SK-N-SH (cell line): Measurements from ENCODE around the gene HCST. TPM values are rescaled to one million over a fixed set of nuclear protein-coding genes. Genes with fewer than 3 reads are reported as not detected.

Experiments
- CTCF ChIA-PET: fragments of 300-600, 350-600 bp; formaldehyde crosslinking; extraction: SDS; loops from one replicate; lab custom pipeline; 2021; lab: Yijun Ruan, JAX
- POLR2A ChIA-PET: fragments of 350-600 bp; sonication (Branson Sonifier 250); formaldehyde crosslinking; extraction: SDS; loops from one replicate; lab custom pipeline; 2020; ENCODE audit warnings: antibody characterized with exemption, inconsistent platforms; lab: Yijun Ruan, JAX
- DNase-seq: peaks from one replicate; pipeline ENCODE4 v3.0.0; 2012
- H2AFZ ChIP-seq: fragments of 200-600 bp; sonication (generic); 2 replicates; pipeline ENCODE4 v1.8.1; 2016; ENCODE audit warnings: antibody characterized with exemption, mild to moderate bottlenecking, low read depth
- H3F3A ChIP-seq: fragments of 200-600 bp; sonication (generic); replicated peaks from 2 replicates; pipeline ENCODE3; 2016; ENCODE audit warnings: antibody characterized with exemption, mild to moderate bottlenecking; ENCODE audit not compliant: insufficient read depth
- H3K27ac ChIP-seq, 2 experiments: fragments of 200-500 bp in 1 of 2; fragments of 200-600 bp in 1 of 2; sonication (Bioruptor generic) in 1 of 2; sonication (generic), shearing (Covaris generic) in 1 of 2; 2 replicates each; pipeline versions ENCODE4 v1.5.1 to v1.6.1; 2014 to 2016; ENCODE audit warnings: low read depth in 2 of 2, inconsistent platforms in 1 of 2, low read length in 1 of 2, mild to moderate bottlenecking in 1 of 2, mixed read lengths in 1 of 2
- H3K27me3 ChIP-seq: fragments of 200-600 bp; sonication (generic), shearing (Covaris generic); 2 replicates; pipeline ENCODE4 v1.6.1; 2016; ENCODE audit warnings: mixed run types; ENCODE audit not compliant: insufficient read depth
- H3K36me3 ChIP-seq, 2 experiments: fragments of 200-500 bp in 1 of 2; fragments of 200-600 bp in 1 of 2; sonication (Bioruptor generic) in 1 of 2; sonication (generic) in 1 of 2; replicated peaks in 1 of 2; 2 replicates each; pipeline versions ENCODE3 to v1.5.1; 2014 to 2016; ENCODE audit warnings: low read length in 1 of 2, mild to moderate bottlenecking in 1 of 2; ENCODE audit not compliant: insufficient read depth in 2 of 2, control insufficient read depth in 1 of 2
- H3K4me1 ChIP-seq, 2 experiments: fragments of 200-500 bp in 1 of 2; fragments of 200-600 bp in 1 of 2; sonication (Bioruptor generic) in 1 of 2; sonication (generic), shearing (Covaris generic) in 1 of 2; 2 replicates each; pipeline versions ENCODE4 v1.5.1 to v1.6.1; 2014 to 2016; ENCODE audit warnings: low read depth in 1 of 2, low read length in 1 of 2, mixed run types in 1 of 2; ENCODE audit not compliant: insufficient read depth in 2 of 2, control insufficient read depth in 1 of 2
- H3K4me2 ChIP-seq: fragments of 200-600 bp; sonication (generic), shearing (Covaris generic); 2 replicates; pipeline ENCODE4 v1.6.1; 2017; ENCODE audit warnings: mixed run types
- H3K4me3 ChIP-seq, 2 experiments: fragments of 200-500 bp in 1 of 2; fragments of 200-600 bp in 1 of 2; sonication (Bioruptor generic) in 1 of 2; sonication (generic), shearing (Covaris generic) in 1 of 2; 2 replicates each; pipeline versions ENCODE4 v1.5.1 to v1.8.1; 2014 to 2016; ENCODE audit warnings: low read depth in 2 of 2, inconsistent platforms in 1 of 2, low read length in 1 of 2, mild to moderate bottlenecking in 1 of 2, mixed read lengths in 1 of 2, moderate library complexity in 1 of 2
- H3K79me2 ChIP-seq: fragments of 200-600 bp; sonication (generic); 2 replicates; pipeline ENCODE4 v1.8.1; 2017; ENCODE audit warnings: mild to moderate bottlenecking; ENCODE audit not compliant: insufficient read depth
- H3K9ac ChIP-seq: fragments of 200-600 bp; sonication (generic); 2 replicates; pipeline ENCODE4 v1.6.1; 2017; ENCODE audit warnings: mixed run types
- H3K9me2 ChIP-seq: fragments of 200-600 bp; sonication (generic); 2 replicates; pipeline ENCODE4 v1.6.1; 2017; ENCODE audit warnings: mixed run types
- H3K9me3 ChIP-seq: fragments of 200-600 bp; sonication (generic); 2 replicates; pipeline ENCODE4 v1.6.1; 2017; ENCODE audit warnings: mixed run types, mild to moderate bottlenecking, moderate library complexity
- H4K20me1 ChIP-seq: fragments of 200-600 bp; sonication (generic); 2 replicates; pipeline ENCODE4 v1.6.1; 2017; ENCODE audit warnings: mild to moderate bottlenecking, mixed run types; ENCODE audit not compliant: insufficient read depth
- CHD2 ChIP-seq: fragments of 150-350 bp; IDR thresholded peaks from 2 replicates; pipeline ENCODE4 v1.6.1; 2018; ENCODE audit warnings: low read length; ENCODE audit not compliant: partially characterized antibody
- CTCF ChIP-seq: fragments of 200-600 bp; sonication (generic); IDR thresholded peaks from 2 replicates; pipeline ENCODE4 v1.6.1; 2017; ENCODE audit warnings: antibody characterized with exemption, mild to moderate bottlenecking, moderate library complexity
- EP300 ChIP-seq, 2 experiments: IDR thresholded peaks; 2 replicates each; pipeline versions ENCODE4 v1.4.0 to v1.6.1; 2012; ENCODE audit warnings: borderline replicate concordance in 1 of 2, low read depth in 1 of 2, low read length in 1 of 2
- EZH2phosphoT487 ChIP-seq: fragments of 200-600 bp; sonication (generic); IDR thresholded peaks from 2 replicates; pipeline ENCODE4 v1.6.1; 2017; ENCODE audit warnings: low read depth, mixed run types, mild to moderate bottlenecking, antibody characterized with exemption, moderate library complexity, borderline replicate concordance
- FOXJ3 ChIP-seq: sonication (generic); formaldehyde crosslinking; IDR thresholded peaks from 2 replicates; pipeline ENCODE4 v1.5.1; 2020; ENCODE audit warnings: mild to moderate bottlenecking, missing genetic modification reagents
- GABPA ChIP-seq: IDR thresholded peaks from 2 replicates; pipeline ENCODE4 v1.4.0; 2012; ENCODE audit warnings: low read depth, mild to moderate bottlenecking
- JUND ChIP-seq: IDR thresholded peaks from 2 replicates; pipeline ENCODE4 v1.4.0; 2012
- MEF2A ChIP-seq: IDR thresholded peaks from 2 replicates; pipeline ENCODE4 v1.4.0; 2012; ENCODE audit warnings: low read depth, borderline replicate concordance
- NFIC ChIP-seq: IDR thresholded peaks from 2 replicates; pipeline ENCODE4 v1.4.0; 2012; ENCODE audit warnings: borderline replicate concordance
- NRF1 ChIP-seq: IDR thresholded peaks from 2 replicates; pipeline ENCODE4 v1.6.1; 2012; ENCODE audit warnings: low read depth, mild to moderate bottlenecking, low read length
- POLR2AphosphoS5 ChIP-seq: IDR thresholded peaks from 2 replicates; pipeline ENCODE4 v1.6.1; 2012; ENCODE audit warnings: low read depth, low read length
- RAD21 ChIP-seq: IDR thresholded peaks from 2 replicates; pipeline ENCODE4 v1.6.1; 2012; ENCODE audit warnings: mild to moderate bottlenecking, low read length
- RFX5 ChIP-seq: IDR thresholded peaks from 2 replicates; pipeline ENCODE4 v1.6.1; 2012; ENCODE audit warnings: mild to moderate bottlenecking, improper control_type of control experiment, low read length
- SIN3A ChIP-seq: IDR thresholded peaks from 2 replicates; pipeline ENCODE4 v1.6.1; 2012; ENCODE audit warnings: low read depth, mild to moderate bottlenecking, low read length, moderate library complexity, borderline replicate concordance
- YY1 ChIP-seq: IDR thresholded peaks from 2 replicates; pipeline ENCODE4 v1.4.0; 2012; ENCODE audit warnings: low read depth, mild to moderate bottlenecking
- WGBS: methylation state at CpG from one replicate; pipeline ENCODE4 v1.1.6; 2017; ENCODE audit warnings: low lambda C conversion rate; 5-methylcytosine and 5-hydroxymethylcytosine counted together
- polyA plus RNA-seq, 3 experiments: library from polyadenylated mRNA; depleted of rRNA; stranded (reverse); fragments of >200 nt; gene quantifications; 2 replicates each; pipeline ENCODE4 v1.2.3, GENCODE V29; 2012
- TF ChIP-seq, protein P1 (sequence below): IDR thresholded peaks from 2 replicates; pipeline ENCODE4 v1.4.0; 2012; ENCODE audit warnings: low read depth, borderline replicate concordance
- TF ChIP-seq, protein P2 (sequence below): IDR thresholded peaks from 2 replicates; pipeline ENCODE4; 2012
- TF ChIP-seq, protein P3 (sequence below): IDR thresholded peaks from 2 replicates; pipeline ENCODE4 v1.6.1; 2012; ENCODE audit warnings: mild to moderate bottlenecking, low read depth, low read length, moderate library complexity

HCST gene
- polyA plus RNA-seq, 1 of the 3 experiments (the other 2 are of a cell fraction), result 0.59 TPM

DNA sequence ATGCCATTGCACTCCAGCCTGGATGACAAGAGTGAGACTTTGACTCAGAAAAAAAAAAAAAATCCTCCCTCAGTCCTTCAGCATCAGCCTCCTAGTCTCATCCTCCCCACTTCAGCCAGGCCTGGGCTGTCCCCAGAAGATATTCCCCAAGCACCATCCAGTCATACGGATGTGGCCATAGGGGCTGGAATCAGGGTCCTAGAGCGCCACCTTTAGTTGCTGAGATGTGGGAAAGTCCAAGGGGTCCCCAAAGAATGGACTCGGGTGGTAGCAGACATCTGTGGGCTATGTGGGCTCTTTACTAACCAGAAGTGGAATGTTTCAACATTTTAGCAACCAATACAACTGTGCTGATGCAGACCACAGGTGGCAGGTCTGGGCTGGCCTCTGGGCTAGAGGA lies 8.8 kb downstream of the HCST start:
- DNase-seq, result no peak
- Histone ChIP-seq H3F3A (no peaks in the 10 kb centered on the region), H3K4me2 (no peak overlapping the region), H4K20me1 (no peaks in the 10 kb centered on the region), H3K27ac (no peak overlapping the region), H3K79me2 (no peaks in the 10 kb centered on the region), H3K4me1 (no peaks in the 10 kb centered on the region), H3K9me3 (no peaks in the 10 kb centered on the region), H3K9me2 (no peaks in the 10 kb centered on the region), H3K27me3 (peaks cover 5% of the 10 kb centered on the region; the same call in 1 of the 2 replicates), H3K9ac (no peak overlapping the region), H3K36me3 (no peaks in the 10 kb centered on the region), H3K4me3 (no peak overlapping the region), H2AFZ (no peak overlapping the region)
- ChIA-PET POLR2A (no interaction called here), CTCF (no interaction called here)
- WGBS, result 57% methylated on average over 3 of the region's 3 CpGs
- TF ChIP-seq NRF1 (no peak), GABPA (no peak), EZH2phosphoT487 (no peak), SIN3A (no peak), RAD21 (no peak), NFIC (no peak), CTCF (no peak), CHD2 (no peak), RFX5 (no peak), MEF2A (no peak), JUND (no peak), POLR2AphosphoS5 (no peak), FOXJ3 (CRISPR knock-in tag) (no peak), EP300 (IDR thresholded peaks at IDR 0.05; ENCODE audit: borderline replicate concordance in 1 of 2, low read depth in 1 of 2, low read length in 1 of 2) (no peak), YY1 (no peak)
- TF ChIP-seq, protein P1, sequence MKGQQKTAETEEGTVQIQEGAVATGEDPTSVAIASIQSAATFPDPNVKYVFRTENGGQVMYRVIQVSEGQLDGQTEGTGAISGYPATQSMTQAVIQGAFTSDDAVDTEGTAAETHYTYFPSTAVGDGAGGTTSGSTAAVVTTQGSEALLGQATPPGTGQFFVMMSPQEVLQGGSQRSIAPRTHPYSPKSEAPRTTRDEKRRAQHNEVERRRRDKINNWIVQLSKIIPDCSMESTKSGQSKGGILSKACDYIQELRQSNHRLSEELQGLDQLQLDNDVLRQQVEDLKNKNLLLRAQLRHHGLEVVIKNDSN, result no peak
- TF ChIP-seq, protein P2, sequence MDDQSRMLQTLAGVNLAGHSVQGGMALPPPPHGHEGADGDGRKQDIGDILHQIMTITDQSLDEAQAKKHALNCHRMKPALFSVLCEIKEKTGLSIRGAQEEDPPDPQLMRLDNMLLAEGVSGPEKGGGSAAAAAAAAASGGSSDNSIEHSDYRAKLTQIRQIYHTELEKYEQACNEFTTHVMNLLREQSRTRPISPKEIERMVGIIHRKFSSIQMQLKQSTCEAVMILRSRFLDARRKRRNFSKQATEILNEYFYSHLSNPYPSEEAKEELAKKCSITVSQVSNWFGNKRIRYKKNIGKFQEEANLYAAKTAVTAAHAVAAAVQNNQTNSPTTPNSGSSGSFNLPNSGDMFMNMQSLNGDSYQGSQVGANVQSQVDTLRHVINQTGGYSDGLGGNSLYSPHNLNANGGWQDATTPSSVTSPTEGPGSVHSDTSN, result no peak
- TF ChIP-seq, protein P3, sequence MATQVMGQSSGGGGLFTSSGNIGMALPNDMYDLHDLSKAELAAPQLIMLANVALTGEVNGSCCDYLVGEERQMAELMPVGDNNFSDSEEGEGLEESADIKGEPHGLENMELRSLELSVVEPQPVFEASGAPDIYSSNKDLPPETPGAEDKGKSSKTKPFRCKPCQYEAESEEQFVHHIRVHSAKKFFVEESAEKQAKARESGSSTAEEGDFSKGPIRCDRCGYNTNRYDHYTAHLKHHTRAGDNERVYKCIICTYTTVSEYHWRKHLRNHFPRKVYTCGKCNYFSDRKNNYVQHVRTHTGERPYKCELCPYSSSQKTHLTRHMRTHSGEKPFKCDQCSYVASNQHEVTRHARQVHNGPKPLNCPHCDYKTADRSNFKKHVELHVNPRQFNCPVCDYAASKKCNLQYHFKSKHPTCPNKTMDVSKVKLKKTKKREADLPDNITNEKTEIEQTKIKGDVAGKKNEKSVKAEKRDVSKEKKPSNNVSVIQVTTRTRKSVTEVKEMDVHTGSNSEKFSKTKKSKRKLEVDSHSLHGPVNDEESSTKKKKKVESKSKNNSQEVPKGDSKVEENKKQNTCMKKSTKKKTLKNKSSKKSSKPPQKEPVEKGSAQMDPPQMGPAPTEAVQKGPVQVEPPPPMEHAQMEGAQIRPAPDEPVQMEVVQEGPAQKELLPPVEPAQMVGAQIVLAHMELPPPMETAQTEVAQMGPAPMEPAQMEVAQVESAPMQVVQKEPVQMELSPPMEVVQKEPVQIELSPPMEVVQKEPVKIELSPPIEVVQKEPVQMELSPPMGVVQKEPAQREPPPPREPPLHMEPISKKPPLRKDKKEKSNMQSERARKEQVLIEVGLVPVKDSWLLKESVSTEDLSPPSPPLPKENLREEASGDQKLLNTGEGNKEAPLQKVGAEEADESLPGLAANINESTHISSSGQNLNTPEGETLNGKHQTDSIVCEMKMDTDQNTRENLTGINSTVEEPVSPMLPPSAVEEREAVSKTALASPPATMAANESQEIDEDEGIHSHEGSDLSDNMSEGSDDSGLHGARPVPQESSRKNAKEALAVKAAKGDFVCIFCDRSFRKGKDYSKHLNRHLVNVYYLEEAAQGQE, result no peak
